Right lobe of liver (tissue), 6 donors: ENCODE measurements around the gene SLC24A3. TPM values are rescaled to one million over a fixed set of nuclear protein-coding genes. Genes with fewer than 3 reads are reported as not detected.

Experiments used
- ATAC-seq, 4 donors: fragments of 200-7000 bp; cut with Tn5 transposase; one replicate each; pipeline ENCODE4 v1.9.1; 2020; ENCODE audit warnings: mild to moderate bottlenecking in 4 of 4, moderate library complexity in 4 of 4
- DNase-seq, 3 donors: peaks; one replicate each; pipeline ENCODE4 v3.0.0-alpha.2; 2020
- H3K27ac ChIP-seq, 3 donors: fragments of 200-600 bp; one replicate each; pipeline ENCODE4 v1.8.0; 2022
- H3K27me3 ChIP-seq, 2 donors: fragments of 200-600 bp; one replicate each; pipeline ENCODE4 v1.8.0; 2022
- H3K36me3 ChIP-seq, 4 donors: fragments of 200-600 bp; sonication (generic) in 1 of 4; one replicate each; pipeline versions ENCODE4 v1.5.1 to v1.8.0; 2017 to 2022; ENCODE audit warnings: control low read depth in 1 of 4
- H3K4me1 ChIP-seq, 4 donors: fragments of 200-600 bp; sonication (generic) in 1 of 4; one replicate each; pipeline versions ENCODE4 v1.5.1 to v1.8.0; 2017 to 2022; ENCODE audit warnings: control low read depth in 1 of 4
- H3K4me3 ChIP-seq, 3 donors: fragments of 200-600 bp; one replicate each; pipeline ENCODE4 v1.8.0; 2022
- H3K9me3 ChIP-seq, 4 donors: fragments of 200-600 bp; sonication (generic) in 1 of 4; one replicate each; pipeline versions ENCODE4 v1.5.1 to v1.8.0; 2017 to 2022; ENCODE audit warnings: control low read depth in 1 of 4
- CTCF ChIP-seq, 4 donors: fragments of 200-600 bp in 3 of 4; fragments of 450-650 bp in 1 of 4; IDR thresholded peaks; one replicate each; pipeline versions ENCODE4 v1.5.1 to v1.8.0; 2016 to 2022; ENCODE audit warnings: antibody characterized with exemption in 4 of 4, mild to moderate bottlenecking in 2 of 4
- POLR2A ChIP-seq: fragments of 450-650 bp; IDR thresholded peaks from one replicate; pipeline ENCODE4 v1.6.1; 2017; ENCODE audit warnings: antibody characterized with exemption, mild to moderate bottlenecking
- WGBS: methylation state at CpG from one replicate; pipeline ENCODE4 v1.1.6; 2018; ENCODE audit warnings: low coverage, low lambda C conversion rate; ENCODE audit not compliant: insufficient coverage; ENCODE audit errors: missing lambda C conversion rate; 5-methylcytosine and 5-hydroxymethylcytosine counted together
- intact Hi-C, 2 donors: fragments of 100-400 bp; cut with DNase I; formaldehyde crosslinking; loops; one replicate each; pipeline versions ENCODE4 v1.11.2 to v1.14.1; 2022
- total RNA-seq, 6 experiments: library from RNA; depleted of rRNA in 2 of 6; stranded (reverse); fragments of >200 nt in 2 of 6; fragmentation: NEBNext Ultra II Directional in 3 of 6; extraction: Animal tissue kit (Norgen Biotek cat#: 25700) in 3 of 6; gene quantifications; one replicate each; pipeline versions ENCODE4 v1.1.0 to v1.2.4, GENCODE V29; 2016 to 2023
- donor health status: DM: no; HTN: yes; CAD: no.
- donor health status: DM: no; HTN: no; CAD: no.
- donor health status: DM: no; HTN: no; CAD: no.
- donor health status: DM: no; HTN: yes; CAD: no.
- donor health status: DM: no; HTN: yes; CAD: no.

SLC24A3 gene
- total RNA-seq, 6 experiments from 2014 or later, result 0.06 to 0.49 (median 0.27) TPM

DNA sequence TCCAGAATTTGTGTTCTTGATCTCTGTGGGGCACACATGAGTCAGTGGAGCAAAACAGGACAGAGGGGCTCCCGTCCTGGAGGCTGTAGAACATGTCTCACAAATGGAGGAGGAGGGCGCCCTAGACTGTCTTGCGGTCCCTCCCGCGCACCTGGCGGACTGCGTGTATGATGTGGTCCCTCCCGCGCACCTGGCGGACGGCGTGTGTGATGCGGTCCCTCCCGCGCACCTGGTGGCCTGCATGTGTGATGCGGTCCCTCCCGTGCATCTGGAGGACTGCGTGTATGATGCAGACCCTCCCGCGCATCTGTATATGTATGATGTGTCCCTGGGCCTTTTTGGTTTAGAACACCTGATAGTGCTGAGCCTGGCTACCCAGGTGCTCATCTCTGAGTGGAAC, 386.8 kb downstream of the SLC24A3 start:
- ATAC-seq, result no peak
- H3K27me3 ChIP-seq, result no peaks in the 10 kb centered on the region
- H3K4me1 ChIP-seq, result no peaks in the 10 kb centered on the region
- no peak for DNase-seq
- no peak for TF ChIP-seq CTCF (IDR thresholded peaks at IDR 0.05)
- TF ChIP-seq POLR2A, result no peak
- WGBS, result 80% methylated on average over 1 of the region's 20 CpGs
- H3K4me3 ChIP-seq, result no peak overlapping the region
- intact Hi-C loops, result no loop called here
- no peak overlapping the region for H3K27ac ChIP-seq
- H3K9me3 ChIP-seq, result no peaks in the 10 kb centered on the region
- H3K36me3 ChIP-seq, result no peaks in the 10 kb centered on the region

GRCh38 chr20:19600042-19600441, 387.6 kb downstream of the SLC24A3 start:
- TF ChIP-seq POLR2A (no peak), CTCF (IDR thresholded peaks at IDR 0.05) (no peak)
- ATAC-seq (no peak), DNase-seq (no peak)
- no peak overlapping the region for H3K27ac ChIP-seq
- no peak overlapping the region for H3K4me3 ChIP-seq
- intact Hi-C loops, result no loop called here
- no peaks in the 10 kb centered on the region for H3K36me3 ChIP-seq
- H3K9me3 ChIP-seq, result no peaks in the 10 kb centered on the region
- no peaks in the 10 kb centered on the region for H3K27me3 ChIP-seq
- 56% methylated on average over 4 of the region's 7 CpGs for WGBS
- no peaks in the 10 kb centered on the region for H3K4me1 ChIP-seq

DNA sequence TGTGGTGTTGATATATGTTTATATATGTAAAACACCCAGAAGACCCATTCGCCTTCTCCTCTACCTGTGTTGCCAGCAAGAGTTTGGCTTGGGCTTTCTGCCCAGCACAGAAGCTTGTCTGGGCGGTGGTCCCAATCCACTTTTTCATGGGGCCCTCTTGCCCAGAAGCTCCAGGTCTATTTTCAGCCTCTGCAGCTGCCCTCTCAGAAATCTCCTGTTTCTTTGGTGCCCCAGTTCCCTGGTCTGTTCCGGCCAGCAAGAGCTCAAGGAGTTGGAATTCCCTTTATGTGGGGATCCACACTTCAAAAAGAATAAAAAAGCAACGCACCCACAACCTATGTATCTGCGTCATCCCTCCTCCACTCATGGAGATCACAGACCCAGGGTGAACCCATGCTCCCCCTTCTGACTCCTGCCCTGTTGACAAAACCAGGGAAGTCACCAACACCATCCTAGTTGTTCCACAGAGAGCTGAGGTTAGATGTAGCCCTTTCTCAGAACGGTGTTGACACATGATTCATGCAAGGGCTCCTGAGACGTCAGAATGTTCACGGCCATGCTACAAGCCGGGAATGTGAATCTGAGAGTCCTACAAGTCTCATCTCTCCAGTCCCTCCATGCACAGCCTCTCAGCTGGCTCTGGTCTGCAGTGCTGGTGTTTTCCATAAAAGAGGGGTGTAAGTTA, 388.8 kb downstream of the SLC24A3 start:
- TF ChIP-seq CTCF (IDR thresholded peaks at IDR 0.05), result no peak
- H3K27me3 ChIP-seq, result no peaks in the 10 kb centered on the region
- H3K9me3 ChIP-seq, result no peaks in the 10 kb centered on the region
- DNase-seq (no peak), ATAC-seq (no peak)
- H3K4me1 ChIP-seq, result no peaks in the 10 kb centered on the region
- no peak overlapping the region for H3K4me3 ChIP-seq
- intact Hi-C loops, result no loop called here
- no peak overlapping the region for H3K27ac ChIP-seq
- H3K36me3 ChIP-seq, result no peaks in the 10 kb centered on the region
- 67% methylated on average over 8 of the region's 9 CpGs for WGBS

- DNase-seq, result no peak
- no peaks in the 10 kb centered on the region for H3K4me1 ChIP-seq
- H3K4me3 ChIP-seq, result no peak overlapping the region
- no peak overlapping the region for H3K27ac ChIP-seq
- intact Hi-C loops, result no loop called here
- WGBS, result 43% methylated on average over 7 of the region's 9 CpGs
- H3K9me3 ChIP-seq, result no peaks in the 10 kb centered on the region
- H3K27me3 ChIP-seq, result no peaks in the 10 kb centered on the region
- no peaks in the 10 kb centered on the region for H3K36me3 ChIP-seq
- ATAC-seq, result no peak
- TF ChIP-seq CTCF (IDR thresholded peaks at IDR 0.05), result no peak
- TF ChIP-seq POLR2A, result no peak
Measured at GRCh38 chr20:19602675-19603375, 390.4 kb downstream of the SLC24A3 start.
